Fibroblast of lung (primary cell): ENCODE measurements around the gene PRKAG1.

Experiments used
- CTCF ChIP-seq, 2 donors: IDR thresholded peaks in 1 of 2; conservative IDR thresholded peaks in 1 of 2; 1 replicate in 1 of 2; 2 replicates in 1 of 2; pipeline ENCODE4 v1.5.1; 2011 to 2012; ENCODE audit warnings: low read length in 2 of 2, control low read depth in 1 of 2, inconsistent platforms in 1 of 2, low read depth in 1 of 2, mild to moderate bottlenecking in 1 of 2
- EZH2 ChIP-seq: IDR thresholded peaks from 2 replicates; pipeline ENCODE4 v1.5.1; 2012; ENCODE audit warnings: low read length, control low read depth, mild to moderate bottlenecking; ENCODE audit errors: missing control alignments

- no peak for TF ChIP-seq CTCF (conservative IDR thresholded peaks at IDR 0.05 in 1 of 2, IDR thresholded peaks at IDR 0.05 in 1 of 2; ENCODE audit: low read depth in 1 of 2, low read length in 2 of 2)
- no peak for TF ChIP-seq EZH2
These were observed 39.3 kb upstream of the PRKAG1 start for GRCh38 chr12:49057888-49058287.
